GM19035 (cell line): ENCODE results near the gene ASH1L.
"Not testable (repeated sequence)": the region's sequence is repeated elsewhere in the genome, so short reads cannot be mapped to it uniquely, and the experiment has no call there.

Experiments used
- ATAC-seq: cut with Tn5 transposase; IDR thresholded peaks from one replicate; pipeline ENCODE4 v1.9.1; 2021; ENCODE audit not compliant: unreplicated experiment

The ASH1L gene

DNA sequence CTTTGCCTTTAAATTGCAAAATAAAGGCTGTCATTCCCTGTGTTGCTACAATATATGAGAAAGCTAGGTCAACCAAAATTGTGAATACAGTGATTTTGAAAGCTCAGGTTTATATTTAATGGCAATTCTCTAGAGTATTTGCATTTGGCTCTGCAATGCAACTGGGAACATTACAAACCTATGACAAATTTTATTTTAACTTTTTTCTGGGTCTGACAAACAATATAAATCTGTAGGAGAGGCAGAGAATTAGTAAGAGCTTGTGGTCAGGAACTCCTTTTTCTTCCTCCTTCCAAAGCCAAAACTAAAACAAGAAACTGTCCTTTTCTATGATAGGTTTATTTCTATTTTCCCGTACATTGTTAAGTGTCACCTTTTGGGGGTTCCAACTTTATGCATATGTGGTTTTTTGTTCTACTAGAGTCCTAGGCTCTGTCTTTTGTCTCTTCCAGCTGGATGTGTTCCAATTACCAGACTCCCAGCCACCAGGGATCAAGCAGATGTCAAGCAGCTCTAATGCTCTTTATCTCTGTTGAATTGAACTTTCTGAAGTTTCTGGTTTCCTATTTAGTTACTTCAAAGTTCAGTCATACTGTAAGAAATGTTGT, 106.9 kb downstream of the ASH1L start:
- ATAC-seq = no peak

DNA sequence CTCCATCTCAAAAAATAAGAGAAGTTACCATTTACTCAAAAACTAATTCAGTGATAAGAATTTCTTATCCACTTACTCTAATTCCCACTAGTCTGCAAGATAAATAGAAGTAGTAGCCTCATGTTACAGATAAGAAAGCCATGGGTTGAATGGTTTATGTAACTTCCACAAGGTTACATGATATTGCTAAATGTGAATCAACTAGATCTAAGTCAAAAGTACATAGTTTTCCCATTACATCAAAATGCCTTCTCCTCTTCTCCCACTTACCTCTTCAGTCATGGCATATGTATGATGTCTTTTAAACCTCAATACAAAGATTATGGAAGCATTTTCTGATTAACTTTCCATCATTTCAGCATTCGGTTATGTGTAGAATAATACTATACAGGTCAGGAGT, 108.5 kb downstream of the ASH1L start:
- ATAC-seq = no peak

DNA sequence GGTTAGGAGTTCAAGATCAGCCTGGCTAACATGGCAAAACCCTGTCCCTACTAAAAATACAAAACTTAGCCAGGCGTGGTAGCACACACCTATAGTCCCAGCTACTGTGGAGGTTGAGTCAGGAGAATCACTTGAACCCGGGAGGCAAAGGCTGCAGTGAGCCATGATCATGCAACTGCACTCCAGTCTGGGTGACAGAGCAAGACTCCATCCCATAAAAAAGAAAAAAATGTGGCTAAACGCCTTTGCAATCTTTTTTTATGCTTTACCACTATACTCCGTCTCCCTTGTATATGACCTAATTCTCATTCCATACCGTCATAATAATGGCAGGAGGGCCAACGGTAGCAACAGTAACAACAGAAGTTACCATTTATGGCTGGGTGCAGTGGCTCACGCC, 109.5 kb downstream of the ASH1L start:
- ATAC-seq = no peak

DNA sequence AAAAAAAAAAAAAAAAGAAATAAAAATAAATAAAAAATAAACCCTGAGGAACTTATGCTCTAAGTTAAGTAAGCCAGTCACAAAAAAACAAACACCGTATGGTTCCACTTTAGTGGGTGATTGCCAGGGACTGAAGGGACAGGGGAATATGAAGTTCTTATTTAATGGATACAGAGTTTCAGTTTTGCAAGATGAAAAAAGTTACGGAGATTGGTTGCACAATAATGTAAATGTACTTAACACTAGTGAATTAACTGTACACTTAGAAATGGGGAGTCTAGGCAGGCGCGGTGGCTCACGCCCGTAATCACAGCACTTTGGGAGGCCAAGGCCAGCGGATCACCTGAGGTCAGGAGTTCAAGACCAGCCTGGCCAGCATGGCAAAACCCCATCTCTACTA, 111.4 kb downstream of the ASH1L start:
- ATAC-seq = no peak

DNA sequence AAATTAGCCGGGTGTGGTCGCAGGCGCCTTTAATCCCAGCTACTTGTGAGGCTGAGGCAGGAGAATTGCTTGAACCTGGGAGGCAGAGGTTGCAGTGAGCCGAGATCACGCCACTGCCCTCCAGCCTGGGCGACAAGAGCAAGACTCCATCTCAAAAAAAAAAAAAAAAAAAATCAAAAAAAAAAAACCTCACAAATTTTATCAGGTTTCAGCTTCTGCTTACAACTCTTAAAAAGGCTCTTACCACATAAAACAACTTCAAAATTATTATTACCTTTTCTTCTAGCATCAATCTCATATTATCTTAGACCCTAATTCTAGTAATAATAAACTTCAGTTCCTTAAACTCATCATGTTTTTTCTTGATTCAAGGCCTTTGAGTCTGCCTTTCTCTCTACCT, 120.2 kb downstream of the ASH1L start:
- not testable (repeated sequence) for ATAC-seq

DNA sequence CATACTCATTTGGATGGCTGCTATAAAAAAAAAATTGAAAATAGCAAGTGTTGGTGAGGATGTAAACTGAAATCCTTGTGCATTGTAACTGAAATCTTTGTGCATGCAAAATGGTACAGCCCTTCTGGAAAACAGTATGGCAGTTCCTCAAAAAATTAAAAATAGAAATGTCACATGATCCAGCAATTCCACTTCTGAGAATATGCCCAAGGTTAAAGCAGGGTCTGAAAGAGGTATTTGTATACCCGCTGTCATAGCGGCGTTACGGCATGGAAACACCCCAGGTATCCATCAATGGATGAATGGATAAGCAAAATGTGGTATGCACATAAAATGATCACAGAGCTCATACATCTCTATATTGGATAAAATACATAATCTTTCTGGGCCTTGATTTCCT, 125.2 kb downstream of the ASH1L start:
- no peak for ATAC-seq

DNA sequence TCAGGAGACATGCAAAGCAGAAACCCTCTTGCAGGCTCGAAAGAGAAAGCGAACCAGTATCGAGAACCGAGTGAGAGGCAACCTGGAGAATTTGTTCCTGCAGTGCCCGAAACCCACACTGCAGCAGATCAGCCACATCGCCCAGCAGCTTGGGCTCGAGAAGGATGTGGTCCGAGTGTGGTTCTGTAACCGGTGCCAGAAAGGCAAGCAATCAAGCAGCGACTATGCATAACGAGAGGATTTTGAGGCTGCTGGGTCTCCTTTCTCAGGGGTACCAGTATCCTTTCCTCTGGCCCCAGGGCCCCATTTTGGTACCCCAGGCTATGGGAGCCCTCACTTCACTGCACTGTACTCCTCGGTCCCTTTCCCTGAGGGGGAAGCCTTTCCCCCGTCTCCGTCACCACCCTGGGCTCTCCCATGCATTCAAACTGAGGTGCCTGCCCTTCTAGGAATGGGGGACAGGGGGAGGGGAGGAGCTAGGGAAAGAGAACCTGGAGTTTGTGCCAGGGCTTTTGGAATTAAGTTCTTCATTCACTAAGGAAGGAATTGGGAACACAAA, 128.7 kb downstream of the ASH1L start:
- not testable (repeated sequence) for ATAC-seq

DNA sequence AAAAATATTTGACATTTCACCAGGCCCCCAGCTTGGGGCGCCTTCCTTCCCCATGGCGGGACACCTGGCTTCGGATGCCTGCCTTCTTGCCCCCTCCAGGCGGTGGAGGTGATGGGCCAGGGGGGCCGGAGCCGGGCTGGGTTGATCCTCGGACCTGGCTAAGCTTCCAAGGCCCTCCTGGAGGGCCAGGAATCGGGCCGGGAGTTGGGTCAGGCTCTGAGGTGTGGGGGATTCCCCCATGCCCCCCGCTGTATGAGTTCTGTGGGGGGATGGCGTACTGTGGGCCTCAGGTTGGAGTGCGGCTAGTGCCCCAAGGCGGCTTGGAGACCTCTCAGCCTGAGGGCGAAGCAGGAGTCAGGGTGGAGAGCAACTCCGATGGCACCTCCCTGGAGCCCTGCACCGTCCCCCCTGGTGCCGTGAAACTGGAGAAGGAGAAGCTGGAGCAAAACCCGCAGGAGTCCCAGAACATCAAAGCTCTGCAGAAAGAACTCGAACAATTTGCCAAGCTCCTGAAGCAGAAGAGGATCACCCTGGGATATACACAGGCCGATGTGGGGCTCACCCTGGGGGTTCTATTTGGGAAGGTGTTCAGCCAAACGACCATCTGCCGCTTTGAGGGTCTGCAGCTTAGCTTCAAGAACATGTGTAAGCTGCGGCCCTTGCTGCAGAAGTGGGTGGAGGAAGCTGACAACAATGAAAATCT, 129.3 kb downstream of the ASH1L start:
- not testable (repeated sequence) for ATAC-seq

DNA sequence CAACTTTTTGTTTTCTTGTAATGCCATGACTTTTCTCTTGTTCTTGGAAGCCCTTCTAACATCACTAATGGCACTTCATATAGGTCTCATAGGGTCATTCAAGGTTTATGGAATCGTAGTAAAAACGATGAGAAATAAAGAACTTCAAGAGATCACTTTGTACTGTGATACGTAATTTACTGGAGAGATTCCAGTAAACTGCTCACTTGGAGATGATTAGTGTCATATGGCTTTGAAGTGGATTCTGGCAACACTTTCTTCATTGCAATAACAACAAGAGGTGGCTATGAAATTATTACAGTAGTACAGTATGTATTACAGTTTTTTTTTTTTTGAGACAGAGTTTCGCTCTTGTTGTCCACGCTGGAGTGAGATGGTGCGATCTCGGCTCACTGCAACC, 138.5 kb downstream of the ASH1L start:
- ATAC-seq = no peak

DNA sequence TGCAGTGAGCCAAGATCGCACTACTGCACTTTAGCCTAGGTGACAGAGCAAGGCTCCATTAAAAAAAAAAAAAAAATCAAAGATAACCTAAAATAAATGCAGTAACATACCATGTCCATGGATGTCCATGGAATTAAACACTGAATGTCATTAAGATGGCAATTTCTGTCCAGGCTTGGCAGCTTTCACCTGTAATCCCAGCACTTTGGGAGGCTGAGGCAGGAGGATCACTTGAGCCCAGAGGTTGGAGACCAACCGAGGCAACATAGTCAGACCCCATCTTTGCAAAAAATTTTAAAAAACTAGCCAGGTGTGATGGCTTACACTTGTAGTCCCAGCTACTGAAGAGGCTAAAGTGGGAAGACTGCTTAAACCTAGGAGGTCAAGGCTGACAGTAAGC, 141.8 kb downstream of the ASH1L start:
- no peak for ATAC-seq

DNA sequence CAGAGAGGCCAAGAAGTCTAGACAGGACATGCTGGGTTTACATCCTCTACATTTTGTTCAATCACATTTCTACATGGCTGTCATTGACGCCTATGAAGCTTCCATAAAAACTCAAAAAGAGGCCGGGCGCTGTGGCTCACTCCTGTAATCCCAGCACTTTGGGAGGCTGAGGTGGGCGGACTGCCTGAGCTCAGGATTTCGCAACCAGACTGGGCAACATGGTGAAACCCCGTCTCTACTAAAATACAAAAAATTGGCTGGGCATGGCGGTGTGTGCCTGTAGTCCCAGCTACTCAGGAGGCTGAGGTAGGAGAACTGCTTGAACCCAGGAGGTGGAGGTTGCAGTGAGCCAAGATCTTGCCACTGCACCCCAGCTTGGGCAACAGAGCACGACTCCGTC, 150.8 kb downstream of the ASH1L start:
- not testable (repeated sequence) for ATAC-seq

DNA sequence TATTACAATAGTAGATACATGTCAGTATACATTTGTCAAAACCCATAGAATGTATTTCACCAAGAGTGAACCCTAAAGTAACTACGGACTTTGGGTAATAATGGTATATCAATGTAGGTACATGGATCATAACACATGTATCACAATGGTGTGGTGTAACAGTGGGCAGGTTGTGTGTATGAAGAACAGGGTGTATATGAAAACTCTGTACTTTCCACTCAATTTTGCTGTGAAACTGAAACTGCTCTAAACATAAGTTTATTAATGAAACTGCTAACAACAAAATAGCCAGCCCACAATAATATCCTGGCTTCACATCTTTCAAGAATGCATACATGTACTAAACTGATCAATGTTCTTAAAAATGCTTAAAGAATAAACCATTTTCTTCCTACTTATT, 151.7 kb downstream of the ASH1L start:
- no peak for ATAC-seq

DNA sequence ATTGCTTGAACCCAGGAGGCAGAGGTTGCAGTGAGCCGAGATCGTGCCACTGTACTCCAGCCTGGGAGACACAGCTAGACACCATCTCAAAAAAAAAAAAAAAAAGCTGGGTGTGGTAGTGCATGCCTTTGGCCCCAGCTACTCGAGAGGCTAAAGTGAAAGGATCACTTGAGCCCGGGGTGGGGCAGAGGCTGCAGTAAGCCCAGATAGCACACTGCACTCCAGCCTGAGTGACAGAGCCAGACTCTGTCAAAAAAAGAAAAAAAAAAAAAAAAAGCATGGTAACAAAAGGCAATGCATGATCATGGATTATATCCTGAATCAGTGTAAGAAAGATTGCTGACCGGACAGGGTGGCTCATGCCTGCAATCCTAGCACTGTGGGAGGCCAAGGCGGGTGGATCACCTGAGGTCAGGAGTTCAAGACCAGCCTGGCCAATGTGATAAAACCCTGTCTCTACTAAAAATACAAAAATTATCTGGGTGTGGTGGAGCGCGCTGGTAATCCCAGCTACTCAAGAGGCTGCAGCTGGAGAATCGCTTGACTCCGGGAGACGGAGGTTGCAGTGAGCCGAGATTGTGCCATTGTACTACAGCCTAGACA, 165.6 kb downstream of the ASH1L start:
- no peak for ATAC-seq

DNA sequence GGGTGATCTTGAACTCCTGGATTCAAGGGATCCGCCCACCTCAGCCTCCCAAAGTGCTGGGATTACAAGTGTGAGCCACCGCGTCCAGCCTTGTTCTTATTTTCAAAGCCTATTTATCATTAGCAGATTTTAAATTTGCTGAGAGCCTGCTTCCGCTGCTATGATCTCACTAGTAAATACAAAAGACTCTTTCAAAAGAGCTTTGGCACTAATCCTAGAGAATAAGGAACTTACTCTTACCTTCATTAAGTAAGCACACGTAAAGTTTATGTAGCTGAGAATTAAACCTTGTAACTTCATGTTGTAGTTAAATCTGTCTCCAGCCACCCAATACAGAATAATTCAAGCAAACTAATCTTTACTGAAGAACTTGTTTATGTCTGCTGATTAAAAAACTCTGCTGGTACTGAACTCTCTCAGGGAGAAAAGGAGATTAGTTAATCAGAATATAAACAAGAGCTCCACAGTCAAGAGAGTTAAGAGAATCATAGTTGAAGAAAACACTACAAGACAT, 169.6 kb downstream of the ASH1L start:
- ATAC-seq = no peak

DNA sequence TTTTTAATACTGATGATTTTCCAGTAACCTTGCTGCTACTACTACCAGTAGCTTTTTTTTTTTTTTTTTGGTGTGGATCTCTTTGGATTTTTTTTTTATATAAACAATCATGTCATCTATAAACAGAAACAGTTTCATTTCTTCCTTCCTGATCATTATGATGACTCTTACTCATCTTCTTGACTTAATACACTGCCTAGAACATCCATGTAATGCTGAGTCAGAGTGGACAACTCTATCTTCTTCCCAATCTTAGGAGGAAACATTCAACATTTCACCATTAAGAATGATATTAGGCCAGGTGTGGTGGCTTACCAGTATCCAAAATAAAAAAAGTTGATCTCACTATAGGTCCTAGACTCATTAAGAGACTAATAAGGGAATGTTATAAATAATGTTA, 172.8 kb downstream of the ASH1L start:
- no peak for ATAC-seq

DNA sequence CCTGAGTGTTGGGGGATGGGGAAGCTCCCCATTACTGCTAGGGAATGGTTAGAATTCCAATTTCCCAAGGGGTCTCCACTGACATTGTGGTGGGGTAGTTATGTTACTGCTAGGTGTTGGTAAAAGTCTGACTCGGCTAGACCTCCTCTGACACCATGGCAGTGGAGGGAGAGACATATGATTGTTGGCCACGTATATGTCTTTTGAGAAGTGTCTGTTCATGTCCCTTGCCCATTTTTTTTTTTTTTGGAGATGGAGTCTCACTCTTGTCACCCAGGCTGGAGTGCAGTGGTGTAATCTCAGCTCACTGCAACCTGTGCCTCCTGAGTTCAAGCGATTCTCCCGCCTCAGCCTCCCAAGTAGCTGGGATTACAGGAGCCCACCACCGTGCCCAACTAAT, 176.8 kb downstream of the ASH1L start:
- ATAC-seq = not testable (repeated sequence)

DNA sequence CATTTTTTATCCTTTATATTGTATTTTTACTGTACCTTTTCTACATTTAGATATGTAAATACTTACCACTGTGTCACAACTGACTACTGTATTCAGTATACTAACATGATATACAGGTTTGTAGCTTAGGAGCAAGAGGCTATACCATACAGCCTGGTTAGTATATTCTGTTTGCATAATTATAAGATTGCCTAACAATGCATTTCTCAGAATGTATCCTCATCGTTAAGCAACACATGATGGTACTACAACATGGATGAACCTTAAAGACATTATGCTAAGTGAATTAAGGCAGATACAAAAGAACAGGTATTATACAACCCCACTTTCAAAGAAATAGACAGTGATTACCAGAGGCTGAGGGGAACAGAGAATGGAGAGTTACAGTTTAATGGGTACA, 179.2 kb downstream of the ASH1L start:
- no peak for ATAC-seq

DNA sequence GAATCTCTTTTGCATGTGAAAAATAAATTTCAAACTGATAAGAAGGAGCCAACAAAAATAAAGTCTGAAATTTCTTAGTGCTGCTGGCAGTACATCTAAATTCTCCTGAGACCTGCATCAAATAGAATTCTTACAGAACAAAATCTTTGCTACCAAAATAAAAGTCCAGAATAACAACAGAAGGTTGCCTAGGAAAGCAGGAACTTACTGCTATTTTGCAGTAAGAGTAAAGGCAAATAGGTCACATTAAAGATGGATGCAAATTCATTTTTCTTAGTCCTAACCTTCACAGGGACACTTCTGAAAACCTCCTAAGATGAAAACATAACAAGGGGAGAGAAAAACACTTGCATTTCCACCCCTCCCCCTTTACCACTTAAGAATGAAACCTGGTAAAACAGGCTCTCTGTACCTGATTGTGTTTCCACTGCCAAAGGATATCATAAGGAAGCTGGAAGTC, 182.9 kb downstream of the ASH1L start:
- no peak for ATAC-seq

DNA sequence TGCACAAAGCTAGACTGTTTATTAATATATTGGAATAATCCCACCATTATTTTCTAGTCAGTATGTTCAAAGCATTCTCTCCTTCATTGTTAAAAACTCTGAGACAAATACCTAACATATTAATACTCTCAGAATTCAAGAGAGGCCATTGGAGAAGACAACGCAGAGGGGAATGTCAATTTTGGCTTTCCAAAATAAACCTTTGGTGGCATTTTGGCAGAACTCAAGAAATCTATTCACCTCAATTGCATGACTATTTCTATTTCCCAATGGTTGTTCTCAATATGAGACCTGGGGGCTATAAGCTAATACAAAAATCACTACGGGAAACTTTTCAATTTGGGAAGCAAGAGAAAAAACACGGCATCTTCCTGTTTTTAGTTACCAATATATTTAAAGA, 183.4 kb downstream of the ASH1L start:
- ATAC-seq = no peak

DNA sequence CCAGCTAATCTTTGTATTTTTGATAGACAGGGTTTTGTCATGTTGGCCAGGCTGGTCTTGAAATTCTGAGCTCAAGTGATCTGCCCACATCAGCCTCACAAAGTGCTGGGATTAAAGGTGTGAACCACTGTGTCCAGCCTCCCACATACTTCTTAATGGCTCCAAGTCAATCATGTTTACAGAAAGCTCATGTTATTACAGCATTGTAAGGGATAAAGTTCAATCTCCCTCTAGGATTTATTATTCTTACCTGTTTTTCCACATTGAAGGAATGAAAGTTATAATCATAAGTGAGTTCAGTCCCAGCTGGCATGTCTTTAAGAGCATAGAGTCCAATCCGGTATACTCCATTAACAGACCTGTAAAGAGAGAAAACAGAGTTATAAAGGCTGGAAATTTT, 202.6 kb downstream of the ASH1L start:
- ATAC-seq = no peak

DNA sequence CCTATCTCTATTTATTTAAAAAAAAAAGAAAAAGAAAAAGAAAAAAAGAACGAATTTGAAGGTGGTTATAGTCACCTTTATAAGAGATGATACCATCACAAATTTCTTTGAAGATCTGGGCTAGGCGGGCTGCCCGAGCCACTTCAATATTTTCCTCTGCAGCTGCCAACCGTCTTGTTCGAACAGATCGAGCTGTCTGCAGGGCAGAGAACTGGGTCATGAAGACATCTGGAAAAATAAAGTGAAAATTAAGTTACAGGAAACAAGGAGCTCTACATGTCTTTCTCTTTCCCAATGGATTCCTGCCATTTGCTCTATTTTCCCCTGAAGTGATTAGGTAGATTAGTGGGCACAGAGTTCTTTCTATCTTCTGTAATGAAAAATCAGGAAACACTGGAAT, 210.0 kb downstream of the ASH1L start:
- ATAC-seq = no peak

DNA sequence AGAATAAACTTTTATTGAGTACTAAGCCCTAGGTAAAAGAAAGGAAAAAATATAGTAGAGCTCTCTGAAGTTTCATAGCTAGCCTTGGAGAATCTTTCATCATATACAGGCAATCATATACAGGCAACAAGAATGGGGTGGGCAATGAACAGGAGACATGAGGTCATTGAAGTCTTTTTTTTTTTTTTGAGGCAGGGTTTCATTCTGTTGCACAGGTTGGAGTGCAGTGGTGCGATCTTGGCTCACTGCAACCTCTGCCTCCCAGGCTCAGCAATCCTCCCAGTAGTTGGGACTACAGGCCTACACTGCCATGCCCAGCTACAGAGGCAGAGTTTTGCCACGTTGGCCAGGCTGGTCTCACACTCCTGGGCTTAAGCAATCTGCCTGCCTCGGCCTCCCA, 219.8 kb downstream of the ASH1L start:
- ATAC-seq = no peak
